GM13976 (cell line): Measurements from ENCODE around the gene IFIT2.
"Not testable (repeated sequence)": the region's sequence is repeated elsewhere in the genome, so short reads cannot be mapped to it uniquely, and the experiment has no call there.

Source experiments
- DNase-seq: peaks from one replicate; pipeline ENCODE4 v3.0.0; 2012; ENCODE audit warnings: low spot score
- CTCF ChIP-seq: IDR thresholded peaks from 2 replicates; pipeline ENCODE4 v1.5.1; 2012; ENCODE audit warnings: borderline replicate concordance, mild to moderate bottlenecking; ENCODE audit not compliant: insufficient read depth; ENCODE audit errors: extremely low read depth, missing control alignments, control extremely low read depth
- in situ Hi-C: fragments of 300-500 bp; cut with MboI; formaldehyde crosslinking; loops from one replicate; pipeline ENCODE4 v1.12.0; 2022; ENCODE audit warnings: low sequenced_read_pairs, mixed read lengths, inconsistent platforms; ENCODE audit not compliant: unreplicated experiment

IFIT2 gene

GRCh38 chr10:89346405-89347254 is 44.8 kb downstream of the IFIT2 start:
- TF ChIP-seq CTCF, result no peak
- DNase-seq, result no peak
- in situ Hi-C loops, result no loop called here

GRCh38 chr10:89347701-89348457 is 46.0 kb downstream of the IFIT2 start:
- in situ Hi-C loops, result no loop called here
- no peak for TF ChIP-seq CTCF
- no peak for DNase-seq

GRCh38 chr10:89348481-89348880 is 46.6 kb downstream of the IFIT2 start:
- no peak for DNase-seq
- in situ Hi-C loops, result no loop called here
- no peak for TF ChIP-seq CTCF

- no peak for TF ChIP-seq CTCF
- DNase-seq, result no peak
- in situ Hi-C loops, result no loop called here
Measured at GRCh38 chr10:89348975-89349374, 47.1 kb downstream of the IFIT2 start.

GRCh38 chr10:89350631-89351315 is 48.9 kb downstream of the IFIT2 start:
- in situ Hi-C loops, DNase-seq: not testable (repeated sequence)

- no peak for TF ChIP-seq CTCF
- peak; percentile 54 for DNase-seq
- in situ Hi-C loops, result no loop called here
Measured at GRCh38 chr10:89351412-89351779, 49.5 kb downstream of the IFIT2 start.
